Measurements from ENCODE around the gene RPS6KC1. TPM values are rescaled to one million over a fixed set of nuclear protein-coding genes. Genes with fewer than 3 reads are reported as not detected.
A peak's percentile ranks its signal among the peaks of the same experiment; 100 is the strongest.
"Not testable (repeated sequence)": the region's sequence is repeated elsewhere in the genome, so short reads cannot be mapped to it uniquely, and the experiment has no call there.

Gene RPS6KC1, protein sequence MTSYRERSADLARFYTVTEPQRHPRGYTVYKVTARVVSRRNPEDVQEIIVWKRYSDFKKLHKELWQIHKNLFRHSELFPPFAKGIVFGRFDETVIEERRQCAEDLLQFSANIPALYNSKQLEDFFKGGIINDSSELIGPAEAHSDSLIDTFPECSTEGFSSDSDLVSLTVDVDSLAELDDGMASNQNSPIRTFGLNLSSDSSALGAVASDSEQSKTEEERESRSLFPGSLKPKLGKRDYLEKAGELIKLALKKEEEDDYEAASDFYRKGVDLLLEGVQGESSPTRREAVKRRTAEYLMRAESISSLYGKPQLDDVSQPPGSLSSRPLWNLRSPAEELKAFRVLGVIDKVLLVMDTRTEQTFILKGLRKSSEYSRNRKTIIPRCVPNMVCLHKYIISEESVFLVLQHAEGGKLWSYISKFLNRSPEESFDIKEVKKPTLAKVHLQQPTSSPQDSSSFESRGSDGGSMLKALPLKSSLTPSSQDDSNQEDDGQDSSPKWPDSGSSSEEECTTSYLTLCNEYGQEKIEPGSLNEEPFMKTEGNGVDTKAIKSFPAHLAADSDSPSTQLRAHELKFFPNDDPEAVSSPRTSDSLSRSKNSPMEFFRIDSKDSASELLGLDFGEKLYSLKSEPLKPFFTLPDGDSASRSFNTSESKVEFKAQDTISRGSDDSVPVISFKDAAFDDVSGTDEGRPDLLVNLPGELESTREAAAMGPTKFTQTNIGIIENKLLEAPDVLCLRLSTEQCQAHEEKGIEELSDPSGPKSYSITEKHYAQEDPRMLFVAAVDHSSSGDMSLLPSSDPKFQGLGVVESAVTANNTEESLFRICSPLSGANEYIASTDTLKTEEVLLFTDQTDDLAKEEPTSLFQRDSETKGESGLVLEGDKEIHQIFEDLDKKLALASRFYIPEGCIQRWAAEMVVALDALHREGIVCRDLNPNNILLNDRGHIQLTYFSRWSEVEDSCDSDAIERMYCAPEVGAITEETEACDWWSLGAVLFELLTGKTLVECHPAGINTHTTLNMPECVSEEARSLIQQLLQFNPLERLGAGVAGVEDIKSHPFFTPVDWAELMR
- 28.6 and 36.6 TPM in 2 replicates for total RNA-seq
- polyA plus RNA-seq (2012), result 11.7 TPM

GRCh38 chr1:213051127-213051880 lies at the start of gene RPS6KC1:
RPS6KC1 (plus strand) TSS chr1:213051241; CDS start chr1:213051405, 164 bp downstream.
- DNase-seq (ENCODE audit: low read depth), result peak; percentile 89

GRCh38 chr1:213003256-213003655 lies 47.8 kb upstream of the RPS6KC1 start:
- DNase-seq (ENCODE audit: low read depth), result no peak

DNA sequence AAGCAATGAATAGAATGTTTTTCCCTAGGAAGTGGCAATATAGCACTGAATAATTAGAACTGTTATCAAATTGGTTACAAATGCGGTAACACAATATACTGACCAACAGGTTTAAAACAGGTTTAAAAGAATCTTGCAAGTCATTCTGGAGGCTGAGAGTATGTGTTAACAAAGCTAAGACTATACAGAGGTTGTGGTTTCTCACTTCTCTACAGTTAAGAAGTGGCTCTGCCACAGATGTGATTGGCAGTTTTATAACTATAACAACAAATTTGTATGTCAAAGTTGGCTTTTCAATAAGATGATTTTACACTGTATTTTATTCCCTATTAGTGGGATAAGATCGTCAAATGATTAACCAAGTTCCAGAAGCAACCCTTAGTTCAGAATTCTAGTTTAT lies 42.5 kb upstream of the RPS6KC1 start:
- DNase-seq (ENCODE audit: low read depth), result no peak

GRCh38 chr1:213014642-213015041 lies 36.4 kb upstream of the RPS6KC1 start:
- DNase-seq (ENCODE audit: low read depth), result peak; percentile 5

- DNase-seq (ENCODE audit: low read depth), result peak; percentile 99
Observed at GRCh38 chr1:213015099-213016050, 35.7 kb upstream of the RPS6KC1 start, which contains the start of gene ANGEL2. ANGEL2 (minus strand) TSS chr1:213015867; CDS start chr1:213015671, 196 bp downstream.

- no peak for DNase-seq (ENCODE audit: low read depth)
Observed at GRCh38 chr1:213017447-213018273, 33.4 kb upstream of the RPS6KC1 start.

DNA sequence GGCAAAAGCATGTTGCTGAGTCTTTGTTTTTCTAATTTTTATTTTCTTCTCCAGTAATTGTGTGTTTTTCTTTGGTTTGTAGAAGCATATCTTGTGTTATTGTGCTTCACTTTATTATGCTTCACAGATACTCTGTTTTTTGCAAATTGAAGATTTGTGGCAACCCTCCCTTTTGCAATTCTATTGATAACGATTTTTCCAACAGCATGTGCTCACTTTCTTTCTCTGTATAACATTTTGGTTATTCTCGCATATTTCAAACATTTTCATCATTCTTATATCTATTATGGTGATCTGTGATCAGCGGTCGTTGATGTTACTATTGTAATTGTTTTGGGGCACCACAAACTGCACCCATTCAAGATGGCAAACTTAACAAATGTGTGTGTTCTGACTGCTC lies 31.6 kb upstream of the RPS6KC1 start:
- DNase-seq (ENCODE audit: low read depth), result no peak

GRCh38 chr1:213020016-213020415 lies 31.0 kb upstream of the RPS6KC1 start:
- no peak for DNase-seq (ENCODE audit: low read depth)

DNA sequence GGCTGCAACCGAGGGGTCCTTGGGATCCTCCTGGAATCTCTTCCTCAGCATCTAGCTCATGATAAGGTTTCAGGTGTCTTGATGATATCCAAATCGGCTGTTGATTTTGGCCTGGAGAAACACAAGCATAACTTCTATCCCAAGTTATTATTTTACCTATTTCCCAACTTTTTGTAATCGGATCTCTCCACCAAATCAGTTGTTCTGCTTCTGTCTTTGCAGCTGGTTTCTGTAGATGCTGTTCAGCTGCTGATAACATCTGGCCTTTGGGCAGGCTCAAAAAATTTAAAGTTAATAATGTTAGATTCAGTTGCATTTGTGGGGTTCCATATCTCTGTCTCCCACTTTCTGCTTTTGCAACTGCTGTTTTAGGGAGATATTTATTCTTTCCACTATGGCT lies 24.0 kb upstream of the RPS6KC1 start:
- DNase-seq (ENCODE audit: low read depth), result not testable (repeated sequence)

- DNase-seq (ENCODE audit: low read depth), result no peak
Observed at GRCh38 chr1:213032651-213033050, 18.4 kb upstream of the RPS6KC1 start.

GRCh38 chr1:213034713-213035112 lies 16.3 kb upstream of the RPS6KC1 start:
- no peak for DNase-seq (ENCODE audit: low read depth)

GRCh38 chr1:213035573-213035972 lies 15.5 kb upstream of the RPS6KC1 start:
- DNase-seq (ENCODE audit: low read depth), result no peak

GRCh38 chr1:213041443-213041842 lies 9.6 kb upstream of the RPS6KC1 start:
- DNase-seq (ENCODE audit: low read depth), result no peak

DNA sequence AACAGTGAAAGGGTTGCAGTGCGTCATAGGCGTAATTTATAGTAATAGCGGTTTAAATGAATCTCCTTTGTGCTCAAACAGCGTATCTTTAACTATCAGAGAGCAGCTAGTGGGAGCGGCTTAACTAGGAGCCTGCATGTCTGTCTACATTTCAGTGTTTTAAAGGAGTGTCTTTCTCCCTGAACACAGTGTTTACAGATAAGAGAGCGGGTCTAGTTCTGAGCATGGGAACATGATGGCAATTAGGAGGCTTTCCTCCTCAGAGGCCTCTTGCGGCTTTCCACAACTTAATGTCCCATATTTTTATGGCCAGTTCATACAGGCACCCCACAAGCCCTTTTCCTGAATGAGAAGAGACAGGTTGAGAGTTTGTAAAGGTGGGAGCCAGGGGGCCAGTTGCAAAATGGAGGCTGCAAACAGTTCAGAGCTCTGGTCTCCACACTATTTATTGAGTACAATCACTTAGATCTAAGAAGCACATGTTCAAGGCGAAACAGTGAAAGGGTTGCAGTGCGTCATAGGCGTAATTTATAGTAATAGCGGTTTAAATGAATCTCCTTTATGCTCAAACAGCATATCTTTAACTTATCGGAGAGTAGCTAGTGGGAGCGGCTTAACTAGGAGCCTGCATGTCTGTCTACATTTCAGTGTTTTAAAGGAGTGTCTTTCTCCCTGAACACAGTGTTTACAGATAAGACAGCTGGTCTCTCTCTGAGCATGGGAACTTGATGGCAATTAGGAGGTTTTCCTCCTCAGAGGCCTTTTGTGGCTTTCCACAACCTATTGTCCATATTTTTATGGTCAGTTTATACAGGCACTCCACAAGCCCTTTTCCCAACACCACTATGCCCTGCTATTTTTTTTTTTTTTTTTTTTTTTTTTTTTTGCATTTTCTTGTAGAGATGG lies 5.5 kb upstream of the RPS6KC1 start:
- not testable (repeated sequence) for DNase-seq (ENCODE audit: low read depth)

DNA sequence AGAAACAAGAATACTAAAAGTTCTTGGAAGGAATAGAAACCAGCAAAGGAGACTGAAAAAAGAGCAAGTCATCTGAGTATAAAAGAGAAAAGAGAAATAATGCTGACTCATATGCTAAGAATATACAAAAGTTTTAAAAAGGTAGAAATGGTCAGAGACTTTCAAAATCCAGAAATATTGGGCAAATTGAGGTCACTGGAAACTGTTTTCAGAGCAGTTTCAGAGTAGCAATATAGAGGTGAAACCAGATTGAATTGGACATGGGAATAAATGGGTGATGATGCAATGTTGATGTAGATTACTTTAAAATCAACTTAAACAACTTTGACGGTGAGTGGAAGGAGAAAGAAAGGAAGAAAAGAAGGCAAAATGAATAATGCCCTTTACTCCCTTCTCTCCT lies 1.8 kb upstream of the RPS6KC1 start:
- no peak for DNase-seq (ENCODE audit: low read depth)

GRCh38 chr1:213050745-213051126 lies 305 bp upstream of the RPS6KC1 start:
- DNase-seq (ENCODE audit: low read depth), result no peak

DNA sequence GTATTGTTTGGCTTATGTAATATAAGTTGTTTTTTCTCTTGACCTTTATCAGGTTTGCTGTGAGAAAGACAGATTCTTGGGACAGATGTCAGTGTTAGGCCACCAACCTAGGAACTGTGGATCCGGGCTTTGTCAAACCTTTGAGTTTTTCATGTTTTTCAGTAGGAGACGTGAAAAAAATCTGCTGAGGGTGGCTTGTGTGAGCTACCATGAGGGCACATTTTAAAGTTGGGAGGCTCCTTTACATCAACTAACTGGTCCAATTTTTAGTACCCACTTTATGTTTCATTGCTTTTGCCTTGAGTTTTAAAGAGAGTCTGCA lies 801 bp downstream of the RPS6KC1 start:
- DNase-seq (ENCODE audit: low read depth), result no peak

DNA sequence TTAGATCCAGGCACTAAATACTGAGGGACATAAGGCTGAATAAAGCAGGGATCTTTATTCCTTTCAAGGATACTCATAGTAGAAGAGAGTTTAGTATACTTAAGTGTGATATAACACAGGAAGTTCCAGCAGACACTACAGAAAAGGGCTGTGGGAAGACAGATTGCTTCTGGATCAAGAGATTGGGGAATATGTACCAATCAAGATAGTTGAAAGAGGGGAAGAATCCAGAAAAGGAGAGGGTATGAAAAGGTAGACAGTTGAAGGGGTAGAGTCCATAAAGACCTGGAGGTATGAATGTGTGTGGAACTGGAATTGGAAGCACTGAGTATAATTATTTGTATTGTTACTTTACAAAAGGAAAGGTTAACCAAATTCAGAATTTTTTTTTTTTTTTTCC lies 2.4 kb downstream of the RPS6KC1 start:
- DNase-seq (ENCODE audit: low read depth), result no peak

All from myocyte (in vitro differentiated cells).